ENCODE measurements around the gene ANTXR1. TPM values are rescaled to one million over a fixed set of nuclear protein-coding genes. Genes with fewer than 3 reads are reported as not detected.

Gene ANTXR1
- polyA plus RNA-seq, 1 experiment: 87.1 TPM

- CTCF ChIA-PET: no interaction called here
- H3K36me3 ChIP-seq (ENCODE audit: control insufficient read depth, insufficient read depth, low read length): peaks cover 26% of the 10 kb centered on the region
These were observed 28.2 kb downstream of the ANTXR1 start for GRCh38 chr2:69041214-69041613.

GRCh38 chr2:69043736-69044400 is 30.9 kb downstream of the ANTXR1 start:
- CTCF ChIA-PET: no interaction called here
- Histone ChIP-seq H3K27me3 (ENCODE audit: control insufficient read depth, insufficient read depth, low read length) (no peaks in the 10 kb centered on the region), H3K4me3 (ENCODE audit: low read depth, low read length) (no peak overlapping the region), H3K36me3 (ENCODE audit: control insufficient read depth, insufficient read depth, low read length) (peaks cover 23% of the 10 kb centered on the region)
- POLR2A ChIA-PET: no interaction called here
- TF ChIP-seq CTCF (IDR thresholded peaks at IDR 0.05; ENCODE audit: insufficient read depth, low read depth, low read length): no peak
- DNase-seq (ENCODE audit: low read depth): no peak

More at GRCh38 chr2:69041214-69041613, 28.2 kb downstream of the ANTXR1 start:
- H3K27me3 ChIP-seq (ENCODE audit: control insufficient read depth, insufficient read depth, low read length): no peaks in the 10 kb centered on the region
- TF ChIP-seq CTCF (IDR thresholded peaks at IDR 0.05; ENCODE audit: insufficient read depth, low read depth, low read length): no peak
- POLR2A ChIA-PET: no interaction called here
- no peak for DNase-seq (ENCODE audit: low read depth)
- H3K4me3 ChIP-seq (ENCODE audit: low read depth, low read length): no peak overlapping the region

- no peak for TF ChIP-seq CTCF (IDR thresholded peaks at IDR 0.05; ENCODE audit: insufficient read depth, low read depth, low read length)
- Histone ChIP-seq H3K4me3 (ENCODE audit: low read depth, low read length) (no peak overlapping the region), H3K36me3 (ENCODE audit: control insufficient read depth, insufficient read depth, low read length) (peaks cover 17% of the 10 kb centered on the region), H3K27me3 (ENCODE audit: control insufficient read depth, insufficient read depth, low read length) (no peaks in the 10 kb centered on the region)
- no peak for DNase-seq (ENCODE audit: low read depth)
- CTCF ChIA-PET: no interaction called here
- POLR2A ChIA-PET: no interaction called here
These were observed 33.3 kb downstream of the ANTXR1 start for GRCh38 chr2:69046221-69046662.

GRCh38 chr2:69047625-69048145 is 34.7 kb downstream of the ANTXR1 start:
- POLR2A ChIA-PET: no interaction called here
- TF ChIP-seq CTCF (IDR thresholded peaks at IDR 0.05; ENCODE audit: insufficient read depth, low read depth, low read length): no peak

GRCh38 chr2:69050802-69051201 is 37.8 kb downstream of the ANTXR1 start:
- no peak for TF ChIP-seq CTCF (IDR thresholded peaks at IDR 0.05; ENCODE audit: insufficient read depth, low read depth, low read length)
- no peak for DNase-seq (ENCODE audit: low read depth)
- no peaks in the 10 kb centered on the region for H3K27me3 ChIP-seq (ENCODE audit: control insufficient read depth, insufficient read depth, low read length)
- ChIA-PET POLR2A (interaction anchor here (0.6 kb wide), 1 partner anchor 113 kb away, joined by 4 read pairs; no protein-coding TSS in a partner anchor), CTCF (interaction anchor here (1.0 to 1.3 kb wide), 3 partner anchors 14 to 256 kb away, joined by 3 to 7 read pairs (median 3); no protein-coding TSS in a partner anchor)
- no peak overlapping the region for H3K4me3 ChIP-seq (ENCODE audit: low read depth, low read length)
- no peaks in the 10 kb centered on the region for H3K36me3 ChIP-seq (ENCODE audit: control insufficient read depth, insufficient read depth, low read length)

More at GRCh38 chr2:69047625-69048145, 34.7 kb downstream of the ANTXR1 start:
- no peak overlapping the region for H3K4me3 ChIP-seq (ENCODE audit: low read depth, low read length)
- CTCF ChIA-PET: no interaction called here
- no peaks in the 10 kb centered on the region for H3K27me3 ChIP-seq (ENCODE audit: control insufficient read depth, insufficient read depth, low read length)
- peaks cover 11% of the 10 kb centered on the region for H3K36me3 ChIP-seq (ENCODE audit: control insufficient read depth, insufficient read depth, low read length)
- DNase-seq (ENCODE audit: low read depth): no peak

All from BJ (cell line).